ENCODE measurements around the gene SLC23A1. TPM values are rescaled to one million over a fixed set of nuclear protein-coding genes. Genes with fewer than 3 reads are reported as not detected.

SLC23A1 gene
- total and polyA plus RNA-seq, 9 of the 15 experiments (the other 6 are each of a cell fraction or from before 2014, with no cell fraction given), result 0.03 to 0.20 (median 0.05) TPM; not detected in 5

DNA sequence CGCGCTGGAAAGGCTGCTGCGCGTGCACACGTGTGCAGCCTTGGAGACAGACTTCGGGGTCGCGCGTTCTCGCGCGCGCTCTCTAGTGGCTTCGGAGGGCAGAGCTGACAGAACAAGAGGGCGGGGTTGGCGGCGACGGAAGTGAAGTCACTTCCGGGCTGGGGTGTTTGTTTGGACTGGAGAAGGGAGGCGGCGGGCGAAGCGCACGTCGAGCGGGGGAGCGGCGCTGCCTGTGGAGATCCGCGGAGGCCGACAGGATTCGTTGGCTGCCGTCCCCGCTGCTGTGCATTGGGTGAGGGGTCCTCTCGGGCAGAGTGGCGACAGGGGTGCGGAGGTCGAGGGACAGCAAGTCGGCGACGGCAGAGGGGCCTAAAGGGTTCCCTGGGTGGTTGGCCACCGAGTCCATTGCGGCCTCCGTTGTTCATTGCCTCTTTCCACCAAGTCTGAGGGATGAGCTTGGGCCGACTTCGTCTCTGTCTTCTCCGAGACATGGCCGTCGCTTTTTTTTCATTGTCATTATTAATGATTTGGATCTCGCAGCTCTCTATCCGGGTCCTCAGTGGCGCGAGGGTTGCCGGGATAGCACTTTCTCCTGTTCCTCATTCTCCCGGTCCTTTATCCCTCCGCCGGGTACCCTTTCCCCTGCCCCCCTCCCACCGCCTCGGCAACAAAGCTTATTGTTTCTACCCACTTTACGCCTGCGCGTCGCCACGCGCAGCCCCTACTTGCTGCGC, 41.2 kb downstream of the SLC23A1 start, which contains the start of gene PAIP2 (continued):
- TF ChIP-seq, protein P1, sequence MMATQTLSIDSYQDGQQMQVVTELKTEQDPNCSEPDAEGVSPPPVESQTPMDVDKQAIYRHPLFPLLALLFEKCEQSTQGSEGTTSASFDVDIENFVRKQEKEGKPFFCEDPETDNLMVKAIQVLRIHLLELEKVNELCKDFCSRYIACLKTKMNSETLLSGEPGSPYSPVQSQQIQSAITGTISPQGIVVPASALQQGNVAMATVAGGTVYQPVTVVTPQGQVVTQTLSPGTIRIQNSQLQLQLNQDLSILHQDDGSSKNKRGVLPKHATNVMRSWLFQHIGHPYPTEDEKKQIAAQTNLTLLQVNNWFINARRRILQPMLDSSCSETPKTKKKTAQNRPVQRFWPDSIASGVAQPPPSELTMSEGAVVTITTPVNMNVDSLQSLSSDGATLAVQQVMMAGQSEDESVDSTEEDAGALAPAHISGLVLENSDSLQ (IDR thresholded peaks at IDR 0.05), result peak; percentile 80
- peak; percentile 63 to 81 for TF ChIP-seq MAZ (CRISPR knock-in tag; conservative IDR thresholded peaks at IDR 0.05 in 1 of 2, IDR thresholded peaks at IDR 0.05 in 1 of 2)
- TF ChIP-seq, protein P2, sequence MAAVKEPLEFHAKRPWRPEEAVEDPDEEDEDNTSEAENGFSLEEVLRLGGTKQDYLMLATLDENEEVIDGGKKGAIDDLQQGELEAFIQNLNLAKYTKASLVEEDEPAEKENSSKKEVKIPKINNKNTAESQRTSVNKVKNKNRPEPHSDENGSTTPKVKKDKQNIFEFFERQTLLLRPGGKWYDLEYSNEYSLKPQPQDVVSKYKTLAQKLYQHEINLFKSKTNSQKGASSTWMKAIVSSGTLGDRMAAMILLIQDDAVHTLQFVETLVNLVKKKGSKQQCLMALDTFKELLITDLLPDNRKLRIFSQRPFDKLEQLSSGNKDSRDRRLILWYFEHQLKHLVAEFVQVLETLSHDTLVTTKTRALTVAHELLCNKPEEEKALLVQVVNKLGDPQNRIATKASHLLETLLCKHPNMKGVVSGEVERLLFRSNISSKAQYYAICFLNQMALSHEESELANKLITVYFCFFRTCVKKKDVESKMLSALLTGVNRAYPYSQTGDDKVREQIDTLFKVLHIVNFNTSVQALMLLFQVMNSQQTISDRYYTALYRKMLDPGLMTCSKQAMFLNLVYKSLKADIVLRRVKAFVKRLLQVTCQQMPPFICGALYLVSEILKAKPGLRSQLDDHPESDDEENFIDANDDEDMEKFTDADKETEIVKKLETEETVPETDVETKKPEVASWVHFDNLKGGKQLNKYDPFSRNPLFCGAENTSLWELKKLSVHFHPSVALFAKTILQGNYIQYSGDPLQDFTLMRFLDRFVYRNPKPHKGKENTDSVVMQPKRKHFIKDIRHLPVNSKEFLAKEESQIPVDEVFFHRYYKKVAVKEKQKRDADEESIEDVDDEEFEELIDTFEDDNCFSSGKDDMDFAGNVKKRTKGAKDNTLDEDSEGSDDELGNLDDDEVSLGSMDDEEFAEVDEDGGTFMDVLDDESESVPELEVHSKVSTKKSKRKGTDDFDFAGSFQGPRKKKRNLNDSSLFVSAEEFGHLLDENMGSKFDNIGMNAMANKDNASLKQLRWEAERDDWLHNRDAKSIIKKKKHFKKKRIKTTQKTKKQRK (IDR thresholded peaks at IDR 0.05; ENCODE audit: borderline replicate concordance, low read depth, low read length), result no peak
- peak in 1 of 2 experiments; percentile 64; a peak in 1 of 3 replicates for TF ChIP-seq CBX3 (IDR thresholded peaks at IDR 0.05; ENCODE audit: borderline replicate concordance in 1 of 2, low read length in 2 of 2)
- peak; percentile 58; the same call in 1 of the 2 replicates for TF ChIP-seq DPF2 (IDR thresholded peaks at IDR 0.05)
- peak; percentile 15 for TF ChIP-seq ZNF146 (CRISPR knock-in tag; IDR thresholded peaks at IDR 0.05; ENCODE audit: unreplicated experiment)
- TF ChIP-seq, protein P3, sequence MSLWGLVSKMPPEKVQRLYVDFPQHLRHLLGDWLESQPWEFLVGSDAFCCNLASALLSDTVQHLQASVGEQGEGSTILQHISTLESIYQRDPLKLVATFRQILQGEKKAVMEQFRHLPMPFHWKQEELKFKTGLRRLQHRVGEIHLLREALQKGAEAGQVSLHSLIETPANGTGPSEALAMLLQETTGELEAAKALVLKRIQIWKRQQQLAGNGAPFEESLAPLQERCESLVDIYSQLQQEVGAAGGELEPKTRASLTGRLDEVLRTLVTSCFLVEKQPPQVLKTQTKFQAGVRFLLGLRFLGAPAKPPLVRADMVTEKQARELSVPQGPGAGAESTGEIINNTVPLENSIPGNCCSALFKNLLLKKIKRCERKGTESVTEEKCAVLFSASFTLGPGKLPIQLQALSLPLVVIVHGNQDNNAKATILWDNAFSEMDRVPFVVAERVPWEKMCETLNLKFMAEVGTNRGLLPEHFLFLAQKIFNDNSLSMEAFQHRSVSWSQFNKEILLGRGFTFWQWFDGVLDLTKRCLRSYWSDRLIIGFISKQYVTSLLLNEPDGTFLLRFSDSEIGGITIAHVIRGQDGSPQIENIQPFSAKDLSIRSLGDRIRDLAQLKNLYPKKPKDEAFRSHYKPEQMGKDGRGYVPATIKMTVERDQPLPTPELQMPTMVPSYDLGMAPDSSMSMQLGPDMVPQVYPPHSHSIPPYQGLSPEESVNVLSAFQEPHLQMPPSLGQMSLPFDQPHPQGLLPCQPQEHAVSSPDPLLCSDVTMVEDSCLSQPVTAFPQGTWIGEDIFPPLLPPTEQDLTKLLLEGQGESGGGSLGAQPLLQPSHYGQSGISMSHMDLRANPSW (CRISPR knock-in tag; IDR thresholded peaks at IDR 0.05), result peak; percentile 92; the same call in 1 of the 2 replicates
- peak; percentile 2; the same call in 1 of the 2 replicates for TF ChIP-seq GATA2 (CRISPR knock-in tag; IDR thresholded peaks at IDR 0.05)
- peak; percentile 96 for TF ChIP-seq PHF8 (IDR thresholded peaks at IDR 0.05; ENCODE audit: borderline replicate concordance, low read length)
- TF ChIP-seq SMARCA4 (IDR thresholded peaks at IDR 0.05), result no peak; the same call in 1 of the 2 replicates
- no peak for TF ChIP-seq NELFE (IDR thresholded peaks at IDR 0.05; ENCODE audit: insufficient read depth, insufficient read length)
- TF ChIP-seq SMARCB1 (IDR thresholded peaks at IDR 0.05; ENCODE audit: insufficient read length, low read depth), result no peak
- no peak for TF ChIP-seq CSDE1 (IDR thresholded peaks at IDR 0.05)
- no peak; the same call in 1 of the 2 replicates for TF ChIP-seq MTA1 (IDR thresholded peaks at IDR 0.05; ENCODE audit: borderline replicate concordance)
- TF ChIP-seq, protein P4, sequence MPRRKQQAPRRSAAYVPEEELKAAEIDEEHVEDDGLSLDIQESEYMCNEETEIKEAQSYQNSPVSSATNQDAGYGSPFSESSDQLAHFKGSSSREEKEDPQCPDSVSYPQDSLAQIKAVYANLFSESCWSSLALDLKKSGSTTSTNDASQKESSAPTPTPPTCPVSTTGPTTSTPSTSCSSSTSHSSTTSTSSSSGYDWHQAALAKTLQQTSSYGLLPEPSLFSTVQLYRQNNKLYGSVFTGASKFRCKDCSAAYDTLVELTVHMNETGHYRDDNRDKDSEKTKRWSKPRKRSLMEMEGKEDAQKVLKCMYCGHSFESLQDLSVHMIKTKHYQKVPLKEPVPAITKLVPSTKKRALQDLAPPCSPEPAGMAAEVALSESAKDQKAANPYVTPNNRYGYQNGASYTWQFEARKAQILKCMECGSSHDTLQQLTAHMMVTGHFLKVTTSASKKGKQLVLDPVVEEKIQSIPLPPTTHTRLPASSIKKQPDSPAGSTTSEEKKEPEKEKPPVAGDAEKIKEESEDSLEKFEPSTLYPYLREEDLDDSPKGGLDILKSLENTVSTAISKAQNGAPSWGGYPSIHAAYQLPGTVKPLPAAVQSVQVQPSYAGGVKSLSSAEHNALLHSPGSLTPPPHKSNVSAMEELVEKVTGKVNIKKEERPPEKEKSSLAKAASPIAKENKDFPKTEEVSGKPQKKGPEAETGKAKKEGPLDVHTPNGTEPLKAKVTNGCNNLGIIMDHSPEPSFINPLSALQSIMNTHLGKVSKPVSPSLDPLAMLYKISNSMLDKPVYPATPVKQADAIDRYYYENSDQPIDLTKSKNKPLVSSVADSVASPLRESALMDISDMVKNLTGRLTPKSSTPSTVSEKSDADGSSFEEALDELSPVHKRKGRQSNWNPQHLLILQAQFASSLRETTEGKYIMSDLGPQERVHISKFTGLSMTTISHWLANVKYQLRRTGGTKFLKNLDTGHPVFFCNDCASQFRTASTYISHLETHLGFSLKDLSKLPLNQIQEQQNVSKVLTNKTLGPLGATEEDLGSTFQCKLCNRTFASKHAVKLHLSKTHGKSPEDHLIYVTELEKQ (CRISPR knock-in tag; IDR thresholded peaks at IDR 0.05), result no peak
- TF ChIP-seq ZKSCAN8 (CRISPR knock-in tag; IDR thresholded peaks at IDR 0.05), result no peak
